ENCODE results near the gene TMEM132D.

Gene TMEM132D

GRCh38 chr12:129893691-129894090 is 10.1 kb downstream of the TMEM132D start:
- no peak for TF ChIP-seq CTCF (IDR thresholded peaks at IDR 0.05; ENCODE audit: low read depth, low read length)
- no peak for DNase-seq (ENCODE audit: extremely low read depth, low read depth)

- no peak for DNase-seq (ENCODE audit: extremely low read depth, low read depth)
- no peak for TF ChIP-seq CTCF (IDR thresholded peaks at IDR 0.05; ENCODE audit: low read depth, low read length)
Measured at GRCh38 chr12:129887101-129887500, 16.7 kb downstream of the TMEM132D start.

GRCh38 chr12:129886541-129886940 is 17.3 kb downstream of the TMEM132D start:
- TF ChIP-seq CTCF (IDR thresholded peaks at IDR 0.05; ENCODE audit: low read depth, low read length) = no peak
- no peak for DNase-seq (ENCODE audit: extremely low read depth, low read depth)

GRCh38 chr12:129885287-129885686 is 18.5 kb downstream of the TMEM132D start:
- TF ChIP-seq CTCF (IDR thresholded peaks at IDR 0.05; ENCODE audit: low read depth, low read length) = no peak

GRCh38 chr12:129877411-129877810 is 26.4 kb downstream of the TMEM132D start:
- no peak for DNase-seq (ENCODE audit: extremely low read depth, low read depth)
- TF ChIP-seq CTCF (IDR thresholded peaks at IDR 0.05; ENCODE audit: low read depth, low read length) = no peak

More at GRCh38 chr12:129885287-129885686, 18.5 kb downstream of the TMEM132D start:
- DNase-seq (ENCODE audit: extremely low read depth, low read depth) = no peak

GRCh38 chr12:129873833-129874208 is 30.0 kb downstream of the TMEM132D start:
- TF ChIP-seq CTCF (IDR thresholded peaks at IDR 0.05; ENCODE audit: low read depth, low read length) = no peak
- DNase-seq (ENCODE audit: extremely low read depth, low read depth) = no peak

- TF ChIP-seq CTCF (IDR thresholded peaks at IDR 0.05; ENCODE audit: low read depth, low read length) = no peak
- no peak for DNase-seq (ENCODE audit: extremely low read depth, low read depth)
Measured at GRCh38 chr12:129873111-129873832, 30.6 kb downstream of the TMEM132D start.
